PC-3 (cell line): ENCODE data around the gene PLCL2. TPM values are rescaled to one million over a fixed set of nuclear protein-coding genes. Genes with fewer than 3 reads are reported as not detected.

Experiments used
- ATAC-seq: fragments of 200-7000 bp; cut with Tn5 transposase; 2 replicates; pipeline ENCODE4 v1.9.1; 2020; ENCODE audit warnings: mild to moderate bottlenecking, moderate library complexity
- BruUV-seq: library from RNA; stranded (reverse); fragments of 400-500 nt; replicated peaks from 2 replicates; lab custom pipeline; 2021; lab: Mats Ljungman, UMichigan
- CTCF ChIA-PET: fragments of 300-600 bp; sonication (Branson Sonifier 250); formaldehyde crosslinking; loops from one replicate; lab custom pipeline; 2022; ENCODE audit warnings: antibody characterized with exemption; lab: Charles Lee
- POLR2A ChIA-PET: fragments of 300-600 bp; sonication (Branson Sonifier 250); formaldehyde crosslinking; loops from one replicate; lab custom pipeline; 2022; ENCODE audit warnings: antibody characterized with exemption; ENCODE audit not compliant: unreplicated experiment; lab: Charles Lee
- DNase-seq: peaks from one replicate; pipeline ENCODE4 v3.0.0-alpha.2; 2015
- H2AFZ ChIP-seq: fragments of 300-600 bp; sonication (generic); 2 replicates; pipeline ENCODE4 v1.6.0; 2016; ENCODE audit warnings: antibody characterized with exemption, low read length
- H3F3A ChIP-seq: fragments of 300-600 bp; sonication (generic); one replicate; pipeline ENCODE4 v1.6.0; 2017; ENCODE audit warnings: antibody characterized with exemption, low read length, control low read depth, mild to moderate bottlenecking; ENCODE audit not compliant: unreplicated experiment
- H3K27ac ChIP-seq: fragments of 300-600 bp; sonication (generic); 2 replicates; pipeline ENCODE4 v1.5.1; 2016; ENCODE audit warnings: mild to moderate bottlenecking, low read length
- H3K27me3 ChIP-seq: fragments of 300-600 bp; sonication (generic); 2 replicates; pipeline ENCODE4 v1.6.1; 2016; ENCODE audit warnings: low read length, mixed read lengths
- H3K36me3 ChIP-seq: fragments of 300-600 bp; sonication (generic); 2 replicates; pipeline ENCODE4 v1.6.1; 2016; ENCODE audit warnings: low read depth, mixed run types, low read length, mixed read lengths
- H3K4me1 ChIP-seq: fragments of 300-600 bp; sonication (generic); 2 replicates; pipeline ENCODE4 v1.5.1; 2016; ENCODE audit warnings: low read length; ENCODE audit not compliant: insufficient read depth
- H3K4me2 ChIP-seq: fragments of 300-600 bp; sonication (generic); 2 replicates; pipeline ENCODE4 v1.6.0; 2016; ENCODE audit warnings: low read length
- H3K4me3 ChIP-seq: fragments of 300-600 bp; sonication (generic); 2 replicates; pipeline ENCODE4 v1.5.1; 2016; ENCODE audit warnings: mild to moderate bottlenecking, low read length, mixed read lengths
- H3K79me2 ChIP-seq: fragments of 300-600 bp; sonication (generic); 2 replicates; pipeline ENCODE4 v1.6.1; 2017; ENCODE audit warnings: low read length, mixed read lengths
- H3K9ac ChIP-seq: fragments of 300-600 bp; sonication (generic); 2 replicates; pipeline ENCODE4 v1.6.0; 2016; ENCODE audit warnings: mild to moderate bottlenecking, low read length
- H3K9me2 ChIP-seq: fragments of 300-600 bp; sonication (generic); replicated peaks from 2 replicates; pipeline ENCODE4 v1.6.1; 2016; ENCODE audit warnings: mixed run types, low read length, mixed read lengths
- H3K9me3 ChIP-seq: fragments of 300-600 bp; sonication (generic); 2 replicates; pipeline ENCODE4 v1.6.1; 2016; ENCODE audit warnings: low read length, mixed read lengths
- H4K20me1 ChIP-seq: fragments of 300-600 bp; sonication (generic); 2 replicates; pipeline ENCODE4 v1.6.1; 2016; ENCODE audit warnings: low read length, mixed read lengths
- EZH2 ChIP-seq: fragments of 300-600 bp; sonication (generic); IDR thresholded peaks from one replicate; pipeline ENCODE4 v1.6.1; 2017; ENCODE audit warnings: antibody characterized with exemption, mild to moderate bottlenecking, low read length; ENCODE audit not compliant: unreplicated experiment
- EZH2phosphoT487 ChIP-seq: fragments of 300-600 bp; sonication (generic); IDR thresholded peaks from 2 replicates; pipeline ENCODE4 v1.6.1; 2018; ENCODE audit warnings: mild to moderate bottlenecking, antibody characterized with exemption, low read length, borderline replicate concordance
- intact Hi-C: fragments of 100-400 bp; cut with micrococcal nuclease; formaldehyde crosslinking; loops from 2 replicates; pipeline ENCODE4 v1.9.0; 2023
- total RNA-seq: library from RNA; depleted of rRNA; stranded (reverse); fragments of >200 nt; gene quantifications from 2 replicates; pipeline ENCODE4 v1.2.3, GENCODE V29; 2014
- TF ChIP-seq, protein P1 (sequence below): fragments of 300-600 bp; sonication (generic); conservative IDR thresholded peaks from 2 replicates; pipeline ENCODE4 v1.5.1; 2017; ENCODE audit warnings: antibody characterized with exemption, low read depth, mild to moderate bottlenecking, low read length

PLCL2 gene
- total RNA-seq, 1 experiment from 2014 or later, result 9.8 TPM

DNA sequence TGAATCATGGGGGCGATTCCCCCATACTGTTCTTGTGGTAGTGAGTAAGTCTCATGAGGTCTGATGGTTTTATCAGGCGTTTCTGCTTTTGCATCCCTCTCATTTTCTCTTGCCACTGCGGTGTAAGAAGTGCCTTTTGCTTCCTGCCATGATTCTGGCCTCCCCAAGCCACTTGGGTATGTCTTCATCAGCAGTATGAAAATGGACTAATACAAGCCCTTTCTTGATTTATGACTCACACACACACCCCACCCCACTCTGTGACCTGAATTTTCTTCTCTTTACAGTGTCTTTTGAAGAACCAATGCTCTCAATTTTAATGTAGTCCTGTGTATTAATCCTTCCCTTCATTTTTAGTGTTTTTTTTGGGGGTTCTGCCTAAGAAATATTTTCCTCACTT lies 244.8 kb downstream of the PLCL2 start:
- H3K79me2 ChIP-seq, result no peaks in the 10 kb centered on the region
- no peaks in the 10 kb centered on the region for H3F3A ChIP-seq
- no peaks in the 10 kb centered on the region for H3K36me3 ChIP-seq
- no peak for ATAC-seq
- intact Hi-C loops, result no loop called here
- H3K9me3 ChIP-seq, result no peaks in the 10 kb centered on the region
- TF ChIP-seq EZH2 (no peak), EZH2phosphoT487 (no peak)
- TF ChIP-seq, protein P1, sequence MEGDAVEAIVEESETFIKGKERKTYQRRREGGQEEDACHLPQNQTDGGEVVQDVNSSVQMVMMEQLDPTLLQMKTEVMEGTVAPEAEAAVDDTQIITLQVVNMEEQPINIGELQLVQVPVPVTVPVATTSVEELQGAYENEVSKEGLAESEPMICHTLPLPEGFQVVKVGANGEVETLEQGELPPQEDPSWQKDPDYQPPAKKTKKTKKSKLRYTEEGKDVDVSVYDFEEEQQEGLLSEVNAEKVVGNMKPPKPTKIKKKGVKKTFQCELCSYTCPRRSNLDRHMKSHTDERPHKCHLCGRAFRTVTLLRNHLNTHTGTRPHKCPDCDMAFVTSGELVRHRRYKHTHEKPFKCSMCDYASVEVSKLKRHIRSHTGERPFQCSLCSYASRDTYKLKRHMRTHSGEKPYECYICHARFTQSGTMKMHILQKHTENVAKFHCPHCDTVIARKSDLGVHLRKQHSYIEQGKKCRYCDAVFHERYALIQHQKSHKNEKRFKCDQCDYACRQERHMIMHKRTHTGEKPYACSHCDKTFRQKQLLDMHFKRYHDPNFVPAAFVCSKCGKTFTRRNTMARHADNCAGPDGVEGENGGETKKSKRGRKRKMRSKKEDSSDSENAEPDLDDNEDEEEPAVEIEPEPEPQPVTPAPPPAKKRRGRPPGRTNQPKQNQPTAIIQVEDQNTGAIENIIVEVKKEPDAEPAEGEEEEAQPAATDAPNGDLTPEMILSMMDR, result no peak
- no peaks in the 10 kb centered on the region for H3K9me2 ChIP-seq
- H3K4me2 ChIP-seq, result no peak overlapping the region
- no peak overlapping the region for H2AFZ ChIP-seq
- H3K27me3 ChIP-seq, result no peaks in the 10 kb centered on the region
- no peaks in the 10 kb centered on the region for H4K20me1 ChIP-seq
- H3K27ac ChIP-seq, result no peak overlapping the region
- ChIA-PET POLR2A (no interaction called here), CTCF (no interaction called here)
- H3K4me1 ChIP-seq, result no peaks in the 10 kb centered on the region
- no TSS peak for BruUV-seq
- H3K4me3 ChIP-seq, result no peak overlapping the region
- no peak for DNase-seq
- no peak overlapping the region for H3K9ac ChIP-seq

DNA sequence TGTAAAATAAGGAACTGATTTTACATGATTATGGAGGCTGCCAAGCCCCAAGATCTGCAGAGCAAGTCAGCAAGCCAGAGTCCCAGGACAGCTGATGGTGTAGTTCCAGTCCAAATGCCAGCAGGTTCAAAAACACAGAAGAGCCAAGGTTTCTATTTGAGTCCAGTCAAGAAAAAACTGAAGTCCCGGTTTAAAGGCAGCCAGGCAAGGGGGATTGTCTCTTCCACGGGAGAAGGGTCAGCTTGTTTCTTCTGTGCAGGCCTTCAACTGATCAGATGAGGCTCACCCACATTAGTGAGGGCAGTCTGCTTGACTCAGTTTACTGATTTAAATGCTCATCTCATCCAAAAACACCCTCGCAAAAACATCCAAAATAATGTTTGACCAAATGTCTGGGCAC lies 246.2 kb downstream of the PLCL2 start:
- H3K36me3 ChIP-seq, result no peaks in the 10 kb centered on the region
- no peaks in the 10 kb centered on the region for H3K9me3 ChIP-seq
- ChIA-PET POLR2A (no interaction called here), CTCF (no interaction called here)
- no peaks in the 10 kb centered on the region for H4K20me1 ChIP-seq
- H3K27ac ChIP-seq, result no peak overlapping the region
- H3K4me1 ChIP-seq, result no peaks in the 10 kb centered on the region
- H2AFZ ChIP-seq, result no peak overlapping the region
- no peaks in the 10 kb centered on the region for H3F3A ChIP-seq
- intact Hi-C loops, result no loop called here
- no peak overlapping the region for H3K4me2 ChIP-seq
- no peak for ATAC-seq
- no peak overlapping the region for H3K4me3 ChIP-seq
- no peak for DNase-seq
- H3K79me2 ChIP-seq, result no peaks in the 10 kb centered on the region
- no peak overlapping the region for H3K9ac ChIP-seq
- H3K27me3 ChIP-seq, result no peaks in the 10 kb centered on the region
- H3K9me2 ChIP-seq, result no peaks in the 10 kb centered on the region
- no TSS peak for BruUV-seq
- TF ChIP-seq EZH2, result no peak

DNA sequence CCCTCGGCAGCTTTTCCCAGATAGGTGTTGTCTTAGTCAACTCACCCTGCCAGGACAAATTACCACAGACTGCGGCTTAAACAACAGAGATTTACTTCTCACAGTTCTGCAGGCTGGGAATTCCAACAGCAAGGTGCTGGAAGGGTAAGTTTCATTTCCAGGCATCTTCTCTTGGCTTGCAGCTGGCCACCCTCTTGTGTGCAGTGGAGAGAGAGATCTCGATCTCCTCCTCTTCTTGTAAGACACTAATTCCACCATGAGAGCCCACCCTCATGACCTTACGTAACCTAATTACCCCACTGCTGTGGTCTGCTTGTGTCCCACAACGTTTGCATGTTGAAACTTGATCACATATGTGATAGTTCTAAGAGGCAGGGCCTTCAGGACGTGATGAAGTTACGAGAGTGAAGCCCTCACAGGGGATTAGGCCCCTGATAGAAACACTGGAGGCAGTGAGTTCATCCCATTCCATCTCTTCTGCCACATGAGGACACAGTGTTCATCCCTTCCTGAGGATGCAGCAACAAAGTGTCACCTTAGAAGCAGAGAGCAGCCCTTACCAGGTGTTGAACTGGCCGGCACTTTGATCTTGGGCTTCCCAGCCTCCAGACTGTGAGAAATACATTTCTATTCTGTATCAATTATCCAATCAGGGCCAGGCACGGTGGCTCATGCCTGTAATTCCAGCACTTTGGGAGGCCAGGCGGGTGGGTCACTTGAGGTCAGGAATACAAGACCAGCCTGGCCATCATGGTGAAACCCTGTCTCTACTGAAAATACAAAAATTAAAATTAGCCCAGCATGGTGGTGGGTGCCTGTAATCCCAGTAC lies 247.7 kb downstream of the PLCL2 start:
- Histone ChIP-seq H3K27ac (no peak overlapping the region), H3K9me3 (no peaks in the 10 kb centered on the region), H3K9ac (no peak overlapping the region), H3K36me3 (no peaks in the 10 kb centered on the region), H3F3A (no peaks in the 10 kb centered on the region), H3K9me2 (no peaks in the 10 kb centered on the region), H3K4me3 (no peak overlapping the region), H3K79me2 (no peaks in the 10 kb centered on the region), H4K20me1 (no peaks in the 10 kb centered on the region), H3K4me1 (no peaks in the 10 kb centered on the region), H3K27me3 (no peaks in the 10 kb centered on the region), H3K4me2 (no peak overlapping the region), H2AFZ (no peak overlapping the region)
- no peak for DNase-seq
- no peak for ATAC-seq
- ChIA-PET CTCF (no interaction called here), POLR2A (no interaction called here)
- no peak for TF ChIP-seq EZH2
- no peak for TF ChIP-seq EZH2phosphoT487
- BruUV-seq, result no TSS peak
- intact Hi-C loops, result no loop called here
